Panc1 (cell line): ENCODE results near the gene TMEM128. TPM values are rescaled to one million over a fixed set of nuclear protein-coding genes. Genes with fewer than 3 reads are reported as not detected.

Experiments used
- ATAC-seq: fragments of 200-7000 bp; cut with Tn5 transposase; 2 replicates; pipeline ENCODE4 v1.9.1; 2020; ENCODE audit warnings: mild to moderate bottlenecking, moderate library complexity
- BruUV-seq: library from RNA; stranded (reverse); fragments of 400-500 nt; replicated peaks from 2 replicates; lab custom pipeline; 2021; lab: Mats Ljungman, UMichigan
- CTCF ChIA-PET: fragments of 300-600 bp; sonication (Branson Sonifier 250); formaldehyde crosslinking; loops from one replicate; lab custom pipeline; 2022; ENCODE audit warnings: antibody characterized with exemption; lab: Charles Lee
- POLR2A ChIA-PET: fragments of 300-600 bp; sonication (Branson Sonifier 250); formaldehyde crosslinking; loops from one replicate; lab custom pipeline; 2022; ENCODE audit warnings: antibody characterized with exemption; lab: Charles Lee
- DNase-seq: peaks from one replicate; pipeline ENCODE4 v3.0.0-alpha.2; 2010; ENCODE audit warnings: low read depth, low spot score
- H3K27ac ChIP-seq: 2 replicates; pipeline ENCODE4 v1.5.1; 2011; ENCODE audit warnings: mild to moderate bottlenecking, low read length, inconsistent platforms
- H3K27me3 ChIP-seq: fragments of 200-500 bp; sonication (Bioruptor generic); 2 replicates; pipeline ENCODE4 v1.6.0; 2014; ENCODE audit warnings: low read length, inconsistent platforms; ENCODE audit not compliant: control insufficient read depth, insufficient read depth
- H3K36me3 ChIP-seq: fragments of 200-500 bp; sonication (Bioruptor generic); 2 replicates; pipeline ENCODE4 v1.5.1; 2014; ENCODE audit warnings: inconsistent platforms, mild to moderate bottlenecking, low read length, moderate library complexity; ENCODE audit not compliant: control insufficient read depth, insufficient read depth
- H3K4me1 ChIP-seq: 2 replicates; pipeline ENCODE4 v1.5.1; 2011; ENCODE audit warnings: inconsistent platforms, mild to moderate bottlenecking, low read length, moderate library complexity; ENCODE audit not compliant: control insufficient read depth, insufficient read depth
- H3K4me3 ChIP-seq, 2 experiments: 2 replicates each; pipeline ENCODE4 v1.5.1; 2011 to 2012; ENCODE audit warnings: low read depth in 2 of 2, low read length in 2 of 2, mild to moderate bottlenecking in 2 of 2, inconsistent platforms in 1 of 2, moderate library complexity in 1 of 2
- H3K9me3 ChIP-seq: fragments of 200-500 bp; sonication (Bioruptor generic); 2 replicates; pipeline ENCODE4 v1.5.1; 2014; ENCODE audit warnings: low read depth, mild to moderate bottlenecking, inconsistent platforms, low read length, moderate library complexity; ENCODE audit not compliant: control insufficient read depth, insufficient read depth
- POLR2AphosphoS5 ChIP-seq: IDR thresholded peaks from 2 replicates; pipeline ENCODE4 v1.6.1; 2012; ENCODE audit warnings: mild to moderate bottlenecking, low read depth, low read length, moderate library complexity
- REST ChIP-seq, 2 experiments: IDR thresholded peaks; 2 replicates each; pipeline ENCODE4 v1.6.1; 2011 to 2012; ENCODE audit warnings: low read depth in 2 of 2, control low read depth in 1 of 2, low read length in 1 of 2, mild to moderate bottlenecking in 1 of 2, moderate library complexity in 1 of 2; ENCODE audit not compliant: insufficient read depth in 1 of 2
- SIN3A ChIP-seq: IDR thresholded peaks from 2 replicates; pipeline ENCODE4 v1.6.1; 2012; ENCODE audit warnings: low read depth, mild to moderate bottlenecking, low read length, moderate library complexity, borderline replicate concordance; ENCODE audit not compliant: insufficient read depth
- TCF7L2 ChIP-seq: IDR thresholded peaks from 2 replicates; pipeline ENCODE4 v1.6.1; 2011; ENCODE audit warnings: mild to moderate bottlenecking, low read depth, low read length, inconsistent platforms
- in situ Hi-C: cut with HindIII; loops from 2 replicates; pipeline ENCODE4 v1.10.0; 2016; ENCODE audit warnings: low sequenced_read_pairs, low pct_unique_long_range_greater_than_20kb
- intact Hi-C: fragments of 100-400 bp; cut with micrococcal nuclease; formaldehyde crosslinking; loops from one replicate; pipeline ENCODE4 v1.10.0; 2022; ENCODE audit not compliant: unreplicated experiment
- total RNA-seq: library from RNA; stranded (reverse); gene quantifications from one replicate; pipeline ENCODE4 v1.2.1, GENCODE V29; 2021; ENCODE audit not compliant: unreplicated experiment
- TF ChIP-seq, protein P1 (sequence below): fragments of 450-650 bp; IDR thresholded peaks from 2 replicates; pipeline ENCODE4 v1.5.1; 2017; ENCODE audit warnings: mild to moderate bottlenecking

Gene TMEM128
- total RNA-seq, 1 experiment from 2014 or later = 12.9 TPM

DNA sequence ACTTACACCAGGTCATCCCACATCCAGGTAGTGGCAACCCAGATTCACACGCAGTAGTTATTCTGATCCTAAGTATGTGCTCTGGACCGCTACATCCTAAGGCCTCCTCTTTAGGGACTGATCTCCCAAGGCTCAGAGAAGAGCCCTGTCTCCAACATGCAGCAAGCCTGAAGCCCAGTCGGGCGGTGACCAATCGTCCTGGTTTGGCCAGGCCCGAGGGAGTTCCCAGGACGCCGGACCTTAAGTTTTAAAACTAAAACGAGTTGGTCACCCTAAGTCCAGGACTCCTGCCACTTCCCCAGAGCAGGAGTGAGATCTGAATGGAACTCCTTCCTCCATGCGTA, 41.5 kb upstream of the TMEM128 start:
- Histone ChIP-seq H3K9me3 (no peaks in the 10 kb centered on the region), H3K27ac (peak overlapping the region; percentile 86), H3K36me3 (peaks cover 14% of the 10 kb centered on the region), H3K27me3 (no peaks in the 10 kb centered on the region), H3K4me1 (peaks cover 20% of the 10 kb centered on the region), H3K4me3 (peak overlapping the region; percentile 92 to 93)
- TSS peak; percentile 70 for BruUV-seq
- in situ Hi-C loops = no loop called here
- DNase-seq (no peak), ATAC-seq (peak; percentile 46)
- POLR2A ChIA-PET = no interaction called here
- intact Hi-C loops = no loop called here
- TF ChIP-seq, protein P1, sequence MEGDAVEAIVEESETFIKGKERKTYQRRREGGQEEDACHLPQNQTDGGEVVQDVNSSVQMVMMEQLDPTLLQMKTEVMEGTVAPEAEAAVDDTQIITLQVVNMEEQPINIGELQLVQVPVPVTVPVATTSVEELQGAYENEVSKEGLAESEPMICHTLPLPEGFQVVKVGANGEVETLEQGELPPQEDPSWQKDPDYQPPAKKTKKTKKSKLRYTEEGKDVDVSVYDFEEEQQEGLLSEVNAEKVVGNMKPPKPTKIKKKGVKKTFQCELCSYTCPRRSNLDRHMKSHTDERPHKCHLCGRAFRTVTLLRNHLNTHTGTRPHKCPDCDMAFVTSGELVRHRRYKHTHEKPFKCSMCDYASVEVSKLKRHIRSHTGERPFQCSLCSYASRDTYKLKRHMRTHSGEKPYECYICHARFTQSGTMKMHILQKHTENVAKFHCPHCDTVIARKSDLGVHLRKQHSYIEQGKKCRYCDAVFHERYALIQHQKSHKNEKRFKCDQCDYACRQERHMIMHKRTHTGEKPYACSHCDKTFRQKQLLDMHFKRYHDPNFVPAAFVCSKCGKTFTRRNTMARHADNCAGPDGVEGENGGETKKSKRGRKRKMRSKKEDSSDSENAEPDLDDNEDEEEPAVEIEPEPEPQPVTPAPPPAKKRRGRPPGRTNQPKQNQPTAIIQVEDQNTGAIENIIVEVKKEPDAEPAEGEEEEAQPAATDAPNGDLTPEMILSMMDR = no peak
- TF ChIP-seq SIN3A (no peak), REST (IDR thresholded peaks at IDR 0.05; ENCODE audit: insufficient read depth in 1 of 2, low read depth in 2 of 2, low read length in 1 of 2) (no peak), TCF7L2 (no peak), POLR2AphosphoS5 (no peak)
- CTCF ChIA-PET = no interaction called here

DNA sequence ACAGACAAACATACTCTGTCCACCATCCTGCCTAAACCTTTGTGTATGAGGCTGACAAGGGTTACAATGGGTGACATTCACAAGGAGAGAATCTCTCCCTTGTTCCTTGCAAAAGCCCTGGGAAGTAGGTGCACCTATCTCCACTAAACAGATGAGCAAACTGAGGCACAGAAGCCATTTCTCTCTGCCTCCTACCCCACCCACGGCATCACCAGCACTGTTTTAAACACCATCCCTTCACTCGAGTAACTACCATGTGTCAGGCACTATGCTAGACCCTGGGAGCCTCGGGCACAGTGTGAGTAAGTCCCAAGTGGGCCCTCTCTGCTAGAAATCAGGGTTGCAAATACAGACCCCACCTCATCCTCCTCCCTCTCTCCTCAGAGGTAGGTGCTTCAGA, 41.0 kb upstream of the TMEM128 start:
- in situ Hi-C loops (no loop called here), intact Hi-C loops (no loop called here)
- H3K9me3 ChIP-seq = no peaks in the 10 kb centered on the region
- TF ChIP-seq SIN3A = no peak
- TF ChIP-seq POLR2AphosphoS5 = no peak
- TF ChIP-seq TCF7L2 = no peak
- TF ChIP-seq, protein P1 = no peak
- no peak for TF ChIP-seq REST (IDR thresholded peaks at IDR 0.05; ENCODE audit: insufficient read depth in 1 of 2, low read depth in 2 of 2, low read length in 1 of 2)
- ATAC-seq (no peak), DNase-seq (no peak)
- H3K4me1 ChIP-seq = peaks cover 20% of the 10 kb centered on the region
- POLR2A ChIA-PET = no interaction called here
- H3K27me3 ChIP-seq = no peaks in the 10 kb centered on the region
- H3K36me3 ChIP-seq = peaks cover 16% of the 10 kb centered on the region
- BruUV-seq = no TSS peak
- H3K27ac ChIP-seq = peak overlapping the region; percentile 86
- peak overlapping the region; percentile 92 to 93 for H3K4me3 ChIP-seq
- CTCF ChIA-PET = no interaction called here
